ENCODE results near the gene MPC1L.

GRCh38 chrX:40623139-40623536 lies at the start of gene MPC1L:
- TF ChIP-seq, protein P1, sequence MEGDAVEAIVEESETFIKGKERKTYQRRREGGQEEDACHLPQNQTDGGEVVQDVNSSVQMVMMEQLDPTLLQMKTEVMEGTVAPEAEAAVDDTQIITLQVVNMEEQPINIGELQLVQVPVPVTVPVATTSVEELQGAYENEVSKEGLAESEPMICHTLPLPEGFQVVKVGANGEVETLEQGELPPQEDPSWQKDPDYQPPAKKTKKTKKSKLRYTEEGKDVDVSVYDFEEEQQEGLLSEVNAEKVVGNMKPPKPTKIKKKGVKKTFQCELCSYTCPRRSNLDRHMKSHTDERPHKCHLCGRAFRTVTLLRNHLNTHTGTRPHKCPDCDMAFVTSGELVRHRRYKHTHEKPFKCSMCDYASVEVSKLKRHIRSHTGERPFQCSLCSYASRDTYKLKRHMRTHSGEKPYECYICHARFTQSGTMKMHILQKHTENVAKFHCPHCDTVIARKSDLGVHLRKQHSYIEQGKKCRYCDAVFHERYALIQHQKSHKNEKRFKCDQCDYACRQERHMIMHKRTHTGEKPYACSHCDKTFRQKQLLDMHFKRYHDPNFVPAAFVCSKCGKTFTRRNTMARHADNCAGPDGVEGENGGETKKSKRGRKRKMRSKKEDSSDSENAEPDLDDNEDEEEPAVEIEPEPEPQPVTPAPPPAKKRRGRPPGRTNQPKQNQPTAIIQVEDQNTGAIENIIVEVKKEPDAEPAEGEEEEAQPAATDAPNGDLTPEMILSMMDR (IDR thresholded peaks at IDR 0.05; ENCODE audit: low read depth, low read length, missing input control) = no peak
- TF ChIP-seq TAF1 (conservative IDR thresholded peaks at IDR 0.05) (no peak), GABPA (IDR thresholded peaks at IDR 0.05 in 1 of 2, conservative IDR thresholded peaks at IDR 0.05 in 1 of 2) (no peak), JUND (IDR thresholded peaks at IDR 0.05) (no peak), FOXA1 (IDR thresholded peaks at IDR 0.05) (no peak), MAX (IDR thresholded peaks at IDR 0.05) (no peak), RAD21 (IDR thresholded peaks at IDR 0.05) (no peak), NR2F2 (IDR thresholded peaks at IDR 0.05) (no peak)
- TF ChIP-seq, protein P2, sequence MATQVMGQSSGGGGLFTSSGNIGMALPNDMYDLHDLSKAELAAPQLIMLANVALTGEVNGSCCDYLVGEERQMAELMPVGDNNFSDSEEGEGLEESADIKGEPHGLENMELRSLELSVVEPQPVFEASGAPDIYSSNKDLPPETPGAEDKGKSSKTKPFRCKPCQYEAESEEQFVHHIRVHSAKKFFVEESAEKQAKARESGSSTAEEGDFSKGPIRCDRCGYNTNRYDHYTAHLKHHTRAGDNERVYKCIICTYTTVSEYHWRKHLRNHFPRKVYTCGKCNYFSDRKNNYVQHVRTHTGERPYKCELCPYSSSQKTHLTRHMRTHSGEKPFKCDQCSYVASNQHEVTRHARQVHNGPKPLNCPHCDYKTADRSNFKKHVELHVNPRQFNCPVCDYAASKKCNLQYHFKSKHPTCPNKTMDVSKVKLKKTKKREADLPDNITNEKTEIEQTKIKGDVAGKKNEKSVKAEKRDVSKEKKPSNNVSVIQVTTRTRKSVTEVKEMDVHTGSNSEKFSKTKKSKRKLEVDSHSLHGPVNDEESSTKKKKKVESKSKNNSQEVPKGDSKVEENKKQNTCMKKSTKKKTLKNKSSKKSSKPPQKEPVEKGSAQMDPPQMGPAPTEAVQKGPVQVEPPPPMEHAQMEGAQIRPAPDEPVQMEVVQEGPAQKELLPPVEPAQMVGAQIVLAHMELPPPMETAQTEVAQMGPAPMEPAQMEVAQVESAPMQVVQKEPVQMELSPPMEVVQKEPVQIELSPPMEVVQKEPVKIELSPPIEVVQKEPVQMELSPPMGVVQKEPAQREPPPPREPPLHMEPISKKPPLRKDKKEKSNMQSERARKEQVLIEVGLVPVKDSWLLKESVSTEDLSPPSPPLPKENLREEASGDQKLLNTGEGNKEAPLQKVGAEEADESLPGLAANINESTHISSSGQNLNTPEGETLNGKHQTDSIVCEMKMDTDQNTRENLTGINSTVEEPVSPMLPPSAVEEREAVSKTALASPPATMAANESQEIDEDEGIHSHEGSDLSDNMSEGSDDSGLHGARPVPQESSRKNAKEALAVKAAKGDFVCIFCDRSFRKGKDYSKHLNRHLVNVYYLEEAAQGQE (IDR thresholded peaks at IDR 0.05) = no peak
- TF ChIP-seq, protein P3, sequence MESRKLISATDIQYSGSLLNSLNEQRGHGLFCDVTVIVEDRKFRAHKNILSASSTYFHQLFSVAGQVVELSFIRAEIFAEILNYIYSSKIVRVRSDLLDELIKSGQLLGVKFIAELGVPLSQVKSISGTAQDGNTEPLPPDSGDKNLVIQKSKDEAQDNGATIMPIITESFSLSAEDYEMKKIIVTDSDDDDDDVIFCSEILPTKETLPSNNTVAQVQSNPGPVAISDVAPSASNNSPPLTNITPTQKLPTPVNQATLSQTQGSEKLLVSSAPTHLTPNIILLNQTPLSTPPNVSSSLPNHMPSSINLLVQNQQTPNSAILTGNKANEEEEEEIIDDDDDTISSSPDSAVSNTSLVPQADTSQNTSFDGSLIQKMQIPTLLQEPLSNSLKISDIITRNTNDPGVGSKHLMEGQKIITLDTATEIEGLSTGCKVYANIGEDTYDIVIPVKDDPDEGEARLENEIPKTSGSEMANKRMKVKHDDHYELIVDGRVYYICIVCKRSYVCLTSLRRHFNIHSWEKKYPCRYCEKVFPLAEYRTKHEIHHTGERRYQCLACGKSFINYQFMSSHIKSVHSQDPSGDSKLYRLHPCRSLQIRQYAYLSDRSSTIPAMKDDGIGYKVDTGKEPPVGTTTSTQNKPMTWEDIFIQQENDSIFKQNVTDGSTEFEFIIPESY (IDR thresholded peaks at IDR 0.05) = no peak
